Hepatocyte (in vitro differentiated cells): ENCODE results near the gene DPY19L1. TPM values are rescaled to one million over a fixed set of nuclear protein-coding genes. Genes with fewer than 3 reads are reported as not detected.

Experiments used
- DNase-seq: peaks from one replicate; pipeline ENCODE4 v3.0.0-alpha.2; 2016; ENCODE audit warnings: low spot score
- H2AFZ ChIP-seq: fragments of 200-600 bp; sonication (generic); 2 replicates; pipeline ENCODE4 v1.6.0; 2016; ENCODE audit warnings: antibody characterized with exemption, mild to moderate bottlenecking
- H3K27ac ChIP-seq: fragments of 200-600 bp; sonication (generic); 2 replicates; pipeline ENCODE4 v1.5.1; 2016; ENCODE audit warnings: mild to moderate bottlenecking
- H3K27me3 ChIP-seq: fragments of 200-600 bp; sonication (generic); 2 replicates; pipeline ENCODE4 v1.6.1; 2016
- H3K36me3 ChIP-seq: fragments of 200-600 bp; sonication (generic); replicated peaks from 2 replicates; pipeline ENCODE4 v1.5.1; 2016; ENCODE audit warnings: low read depth; ENCODE audit not compliant: insufficient read depth
- H3K4me1 ChIP-seq: fragments of 200-600 bp; sonication (generic); 2 replicates; pipeline ENCODE4 v1.5.1; 2016; ENCODE audit warnings: mild to moderate bottlenecking, moderate library complexity; ENCODE audit not compliant: insufficient read depth
- H3K4me2 ChIP-seq: fragments of 200-600 bp; sonication (generic); 2 replicates; pipeline ENCODE4 v1.6.0; 2016
- H3K4me3 ChIP-seq: fragments of 200-600 bp; sonication (generic); 2 replicates; pipeline ENCODE4 v1.5.1; 2016; ENCODE audit warnings: mild to moderate bottlenecking
- H3K79me2 ChIP-seq: fragments of 200-600 bp; sonication (generic); 2 replicates; pipeline ENCODE4 v1.6.0; 2017; ENCODE audit warnings: mild to moderate bottlenecking
- H3K9me2 ChIP-seq: fragments of 200-600 bp; sonication (generic); replicated peaks from 2 replicates; pipeline ENCODE4 v1.6.0; 2017; ENCODE audit warnings: mild to moderate bottlenecking; ENCODE audit not compliant: insufficient read depth
- H3K9me3 ChIP-seq: fragments of 200-600 bp; sonication (generic); 2 replicates; pipeline ENCODE4 v1.5.1; 2016; ENCODE audit warnings: low read depth, mild to moderate bottlenecking
- H4K20me1 ChIP-seq: fragments of 200-600 bp; sonication (generic); 2 replicates; pipeline ENCODE4 v1.6.0; 2016; ENCODE audit warnings: mild to moderate bottlenecking; ENCODE audit not compliant: insufficient read depth, poor library complexity, severe bottlenecking
- CTCF ChIP-seq: fragments of 200-600 bp; sonication (generic); IDR thresholded peaks from 2 replicates; pipeline ENCODE4 v1.5.1; 2016; ENCODE audit warnings: antibody characterized with exemption, mild to moderate bottlenecking; ENCODE audit not compliant: poor library complexity
- EZH2 ChIP-seq: fragments of 200-600 bp; sonication (generic); IDR thresholded peaks from 2 replicates; pipeline ENCODE4 v1.6.1; 2016; ENCODE audit warnings: antibody characterized with exemption, mild to moderate bottlenecking, borderline replicate concordance
- EZH2phosphoT487 ChIP-seq: fragments of 200-600 bp; sonication (generic); IDR thresholded peaks from one replicate; pipeline ENCODE4 v1.6.1; 2018; ENCODE audit warnings: antibody characterized with exemption, mild to moderate bottlenecking, low read depth, moderate library complexity; ENCODE audit not compliant: unreplicated experiment, severe bottlenecking
- WGBS: methylation state at CpG from one replicate; pipeline ENCODE4 v1.1.6; 2016; ENCODE audit warnings: low lambda C conversion rate; ENCODE audit errors: missing lambda C conversion rate; 5-methylcytosine and 5-hydroxymethylcytosine counted together
- polyA plus RNA-seq: library from polyadenylated mRNA; unstranded; fragments of >200 nt; fragmentation: Nextera tagmentation; extraction: Ambion mirVana; gene quantifications from 2 replicates; pipeline ENCODE4 v1.2.1, GENCODE V29; 2016
- total RNA-seq: library from RNA; depleted of rRNA; stranded (reverse); fragments of >200 nt; gene quantifications from 2 replicates; pipeline ENCODE4 v1.2.3, GENCODE V29; 2014

Gene DPY19L1
- total and polyA plus RNA-seq, 2 experiments from 2014 or later, result 7.6 to 16.7 TPM

- Histone ChIP-seq H3K27ac (no peak overlapping the region), H3K4me2 (no peak overlapping the region), H2AFZ (no peak overlapping the region), H3K9me3 (no peaks in the 10 kb centered on the region), H3K4me1 (no peaks in the 10 kb centered on the region), H3K4me3 (no peak overlapping the region), H3K79me2 (peaks cover 62% of the 10 kb centered on the region), H3K9me2 (no peaks in the 10 kb centered on the region), H4K20me1 (no peaks in the 10 kb centered on the region), H3K36me3 (no peaks in the 10 kb centered on the region), H3K27me3 (no peaks in the 10 kb centered on the region)
- WGBS, result 95% methylated on average over 3 of the region's 3 CpGs
- no peak for DNase-seq
- TF ChIP-seq EZH2phosphoT487 (no peak), EZH2 (no peak), CTCF (no peak)
Measured at GRCh38 chr7:35024298-35024697, 13.0 kb downstream of the DPY19L1 start.

- DNase-seq, result no peak
- Histone ChIP-seq H3K4me1 (no peaks in the 10 kb centered on the region), H3K36me3 (no peaks in the 10 kb centered on the region), H3K27me3 (no peaks in the 10 kb centered on the region), H3K4me3 (no peak overlapping the region), H3K79me2 (peaks cover 50% of the 10 kb centered on the region), H4K20me1 (no peaks in the 10 kb centered on the region), H3K4me2 (no peak overlapping the region), H3K9me3 (no peaks in the 10 kb centered on the region), H3K9me2 (no peaks in the 10 kb centered on the region), H3K27ac (no peak overlapping the region), H2AFZ (no peak overlapping the region)
- WGBS, result 97% methylated on average over 12 of the region's 12 CpGs
- TF ChIP-seq CTCF (no peak), EZH2phosphoT487 (no peak), EZH2 (no peak)
Measured at GRCh38 chr7:35022725-35023124, 14.6 kb downstream of the DPY19L1 start.

- no peaks in the 10 kb centered on the region for H3K9me2 ChIP-seq
- H3K4me3 ChIP-seq, result no peak overlapping the region
- no peak overlapping the region for H2AFZ ChIP-seq
- H3K4me1 ChIP-seq, result no peaks in the 10 kb centered on the region
- H3K4me2 ChIP-seq, result no peak overlapping the region
- H3K9me3 ChIP-seq, result no peaks in the 10 kb centered on the region
- no peaks in the 10 kb centered on the region for H4K20me1 ChIP-seq
- no peak for TF ChIP-seq EZH2
- TF ChIP-seq EZH2phosphoT487, result no peak
- TF ChIP-seq CTCF, result no peak
- peaks cover 40% of the 10 kb centered on the region for H3K79me2 ChIP-seq
- DNase-seq, result no peak
- no peaks in the 10 kb centered on the region for H3K27me3 ChIP-seq
- H3K36me3 ChIP-seq, result no peaks in the 10 kb centered on the region
- no peak overlapping the region for H3K27ac ChIP-seq
Measured at GRCh38 chr7:35021445-35021844, 15.8 kb downstream of the DPY19L1 start.

- no peaks in the 10 kb centered on the region for H3K4me1 ChIP-seq
- H3K27me3 ChIP-seq, result no peaks in the 10 kb centered on the region
- H4K20me1 ChIP-seq, result no peaks in the 10 kb centered on the region
- DNase-seq, result no peak
- H3K9me3 ChIP-seq, result no peaks in the 10 kb centered on the region
- TF ChIP-seq EZH2phosphoT487, result no peak
- no peak for TF ChIP-seq EZH2
- TF ChIP-seq CTCF, result no peak
- H3K79me2 ChIP-seq, result peaks cover 30% of the 10 kb centered on the region
- H3K4me3 ChIP-seq, result no peak overlapping the region
- 60% methylated on average over 3 of the region's 3 CpGs for WGBS
- no peak overlapping the region for H3K27ac ChIP-seq
- H3K36me3 ChIP-seq, result no peaks in the 10 kb centered on the region
- H3K4me2 ChIP-seq, result no peak overlapping the region
- no peak overlapping the region for H2AFZ ChIP-seq
- H3K9me2 ChIP-seq, result no peaks in the 10 kb centered on the region
Measured at GRCh38 chr7:35019801-35020200, 17.5 kb downstream of the DPY19L1 start.
